ENCODE data around the gene ZFYVE28. TPM values are rescaled to one million over a fixed set of nuclear protein-coding genes. Genes with fewer than 3 reads are reported as not detected.
"Not testable (repeated sequence)": the region's sequence is repeated elsewhere in the genome, so short reads cannot be mapped to it uniquely, and the experiment has no call there.

The ZFYVE28 gene
- total and polyA plus RNA-seq, 8 donors: 2.2 to 12.4 (median 3.9) TPM

DNA sequence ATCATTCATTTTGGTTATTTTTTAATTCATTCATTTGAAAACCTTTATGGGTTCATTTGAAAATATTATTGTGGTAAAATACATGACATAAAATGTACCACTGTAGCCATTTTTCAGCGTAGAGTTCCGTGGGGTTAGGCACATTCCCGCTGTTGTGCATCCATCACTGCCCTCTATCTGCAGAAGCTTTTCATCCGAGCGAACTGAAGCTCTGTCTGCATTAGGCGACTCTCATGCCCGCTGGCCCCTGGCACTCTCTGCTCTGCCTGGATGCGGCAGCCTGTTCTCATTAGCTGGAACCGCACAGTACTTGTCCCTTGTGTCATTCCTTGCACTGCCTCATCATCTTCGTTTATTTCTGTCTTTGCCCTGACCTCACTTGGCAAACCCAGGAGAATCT is 17.9 kb upstream of the ZFYVE28 start:
- Histone ChIP-seq H3K36me3 (no peaks in the 10 kb centered on the region), H3K27me3 (peaks cover 0 to 6% of the 10 kb centered on the region in 2 donors), H3K4me3 (no peak overlapping the region), H3K9me3 (no peaks in the 10 kb centered on the region), H3K27ac (no peak overlapping the region), H3K4me1 (no peaks in the 10 kb centered on the region)
- DNase-seq (peak in 1 of 4 donors; percentile 25), ATAC-seq (no peak)
- TF ChIP-seq CTCF (IDR thresholded peaks at IDR 0.05): no peak
- intact Hi-C loops (cut with DNase I): no loop called here

- Histone ChIP-seq H3K27ac (no peak overlapping the region), H3K27me3 (peaks cover 0 to 6% of the 10 kb centered on the region in 2 donors), H3K4me1 (no peaks in the 10 kb centered on the region), H3K9me3 (no peaks in the 10 kb centered on the region), H3K4me3 (no peak overlapping the region), H3K36me3 (no peaks in the 10 kb centered on the region)
- intact Hi-C loops (cut with DNase I): no loop called here
- TF ChIP-seq CTCF (IDR thresholded peaks at IDR 0.05): no peak
- peak in 1 of 4 donors; percentile 35 for DNase-seq
- no peak for ATAC-seq
These were observed 16.0 kb upstream of the ZFYVE28 start for GRCh38 chr4:2434420-2434819.

DNA sequence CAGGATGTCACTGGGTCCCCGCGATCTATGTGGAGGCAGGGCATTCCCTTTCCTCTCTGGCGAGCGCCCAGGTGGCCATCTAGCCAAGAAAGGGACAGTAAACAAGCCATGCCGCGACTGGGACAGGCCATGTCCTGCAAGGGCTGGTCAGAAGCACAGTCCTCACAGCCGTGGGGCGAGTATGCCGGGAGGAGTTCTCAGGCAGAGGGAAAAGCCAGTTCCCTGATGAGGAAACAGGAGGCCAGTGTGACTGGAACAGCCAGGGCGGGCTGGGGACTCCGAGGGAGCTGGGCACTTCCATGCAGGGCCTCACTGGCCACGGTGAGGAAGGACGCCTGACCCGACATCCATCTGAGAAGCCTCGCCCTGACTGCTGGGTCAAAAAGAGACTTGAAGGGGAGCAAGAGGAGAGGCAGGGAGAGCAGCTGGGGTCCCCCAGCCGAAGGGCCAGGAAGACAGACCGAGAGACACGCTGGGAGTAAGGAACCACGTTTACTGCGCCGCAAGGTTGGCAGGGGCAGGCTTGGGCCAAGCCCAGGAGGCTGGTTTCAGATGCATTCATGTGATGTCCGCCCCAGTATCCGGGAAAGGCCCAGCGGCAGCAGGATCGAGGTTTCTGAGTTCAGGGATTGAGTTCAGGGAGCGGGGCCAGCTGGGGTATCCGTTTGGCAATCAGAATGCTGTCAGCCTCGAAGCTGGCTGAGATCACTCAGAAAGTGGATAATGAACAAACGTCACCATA is 15.3 kb upstream of the ZFYVE28 start:
- intact Hi-C loops (cut with DNase I): no loop called here
- Histone ChIP-seq H3K27me3 (peaks cover 0 to 6% of the 10 kb centered on the region in 2 donors), H3K4me1 (no peaks in the 10 kb centered on the region), H3K27ac (no peak overlapping the region), H3K36me3 (no peaks in the 10 kb centered on the region), H3K4me3 (no peak overlapping the region), H3K9me3 (no peaks in the 10 kb centered on the region)
- DNase-seq (peak in 1 of 4 donors; percentile 59), ATAC-seq (no peak)
- no peak for TF ChIP-seq CTCF (IDR thresholded peaks at IDR 0.05)

DNA sequence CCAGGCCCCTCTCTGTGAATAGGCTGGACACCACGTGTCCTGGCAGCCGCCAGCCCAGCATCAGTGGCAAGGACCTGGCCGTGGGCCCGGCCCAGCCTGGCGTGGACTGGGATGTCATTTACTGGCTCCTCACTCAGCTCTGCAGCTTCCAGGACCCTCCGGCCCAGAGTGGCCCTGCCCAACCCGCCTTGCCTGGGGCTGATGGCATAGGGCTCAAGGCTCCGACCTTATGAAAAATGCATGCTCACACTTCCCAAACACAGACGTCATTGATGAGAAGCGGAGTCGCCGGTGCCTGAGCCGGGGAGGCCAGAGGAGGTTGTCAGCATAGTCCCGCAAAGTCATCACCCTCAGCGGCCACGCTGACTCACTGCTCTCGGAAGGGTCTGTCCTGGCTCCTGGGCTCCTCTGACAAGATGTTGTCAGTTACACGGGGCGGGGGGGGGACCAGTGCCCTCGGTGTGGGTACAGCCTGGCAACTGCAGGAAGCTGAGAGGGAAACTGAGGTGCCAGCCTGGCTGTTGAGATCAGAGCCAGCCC is 14.6 kb upstream of the ZFYVE28 start:
- ATAC-seq (no peak), DNase-seq (no peak)
- H3K4me1 ChIP-seq: no peaks in the 10 kb centered on the region
- H3K36me3 ChIP-seq: no peaks in the 10 kb centered on the region
- intact Hi-C loops (cut with DNase I): no loop called here
- TF ChIP-seq CTCF (IDR thresholded peaks at IDR 0.05): no peak
- no peak overlapping the region for H3K27ac ChIP-seq
- H3K27me3 ChIP-seq: peaks cover 0 to 6% of the 10 kb centered on the region in 2 donors
- H3K4me3 ChIP-seq: no peak overlapping the region
- no peaks in the 10 kb centered on the region for H3K9me3 ChIP-seq

DNA sequence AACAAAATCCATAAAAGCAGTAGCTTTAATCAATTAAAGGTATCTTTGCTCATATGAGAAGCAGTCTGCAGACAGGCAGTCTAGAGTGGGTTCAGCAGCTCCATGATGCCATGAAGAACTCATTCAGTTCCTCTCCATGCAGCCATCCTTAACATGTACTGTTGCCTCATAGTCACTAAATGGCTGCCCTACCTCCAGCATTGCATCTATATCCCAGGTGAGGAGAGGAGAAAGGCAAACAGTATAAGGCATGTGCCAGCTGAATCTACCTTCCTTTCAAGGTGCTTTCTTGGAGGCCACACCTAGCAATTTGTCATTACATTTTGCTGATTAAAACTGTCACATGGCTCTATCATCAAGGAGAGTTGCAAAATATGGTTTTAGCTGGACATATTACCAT is 13.6 kb upstream of the ZFYVE28 start:
- Histone ChIP-seq H3K27me3 (peaks cover 0 to 6% of the 10 kb centered on the region in 2 donors), H3K27ac (no peak overlapping the region), H3K9me3 (no peaks in the 10 kb centered on the region), H3K4me3 (no peak overlapping the region), H3K4me1 (no peaks in the 10 kb centered on the region), H3K36me3 (no peaks in the 10 kb centered on the region)
- intact Hi-C loops (cut with DNase I): no loop called here
- no peak for ATAC-seq
- no peak for DNase-seq
- no peak for TF ChIP-seq CTCF (IDR thresholded peaks at IDR 0.05)

GRCh38 chr4:2429945-2430757 is 11.7 kb upstream of the ZFYVE28 start:
- H3K36me3 ChIP-seq; H3K4me3 ChIP-seq; intact Hi-C loops (cut with DNase I); H3K27me3 ChIP-seq; H3K4me1 ChIP-seq; ATAC-seq; DNase-seq; H3K9me3 ChIP-seq: not testable (repeated sequence)
- peak overlapping the region in 1 of 2 donors; percentile 30 for H3K27ac ChIP-seq
